H1 (cell line): ENCODE measurements around the gene MIP. TPM values are rescaled to one million over a fixed set of nuclear protein-coding genes. Genes with fewer than 3 reads are reported as not detected.

Experiments used
- CTCF ChIA-PET: fragments of 300-600 bp; sonication (Branson Sonifier 250); formaldehyde crosslinking; loops from one replicate; lab custom pipeline; 2021; ENCODE audit not compliant: partially characterized antibody; lab: Charles Lee
- POLR2A ChIA-PET: fragments of 300-600 bp; sonication (Branson Sonifier 250); formaldehyde crosslinking; loops from one replicate; lab custom pipeline; 2021; ENCODE audit warnings: inconsistent platforms; ENCODE audit not compliant: partially characterized antibody; lab: Charles Lee
- DNase-seq, 2 experiments: peaks; one replicate each; pipeline versions ENCODE4 v3.0.0 to v3.0.0-alpha.2; 2010 to 2022; ENCODE audit warnings: low spot score in 2 of 2, low read depth in 1 of 2, mixed read lengths in 1 of 2
- FAIRE-seq: peaks from 2 replicates; lab custom pipeline; 2011; peaks lifted over from hg19 to GRCh38; lab: Jason Lieb, UNC
- H2AFZ ChIP-seq: 2 replicates; pipeline ENCODE4 v1.8.1; 2012; ENCODE audit warnings: low read length, inconsistent platforms
- H2AK5ac ChIP-seq: 2 replicates; pipeline ENCODE4 v1.6.1; 2013; ENCODE audit warnings: low read depth, low read length
- H2BK120ac ChIP-seq: replicated peaks from 2 replicates; pipeline ENCODE3; 2013; ENCODE audit warnings: low read depth, low read length, inconsistent platforms
- H2BK12ac ChIP-seq: 2 replicates; pipeline ENCODE4 v1.6.1; 2013; ENCODE audit warnings: low read depth, low read length
- H2BK15ac ChIP-seq: 2 replicates; pipeline ENCODE4 v1.6.1; 2013; ENCODE audit warnings: low read length
- H2BK20ac ChIP-seq: 2 replicates; pipeline ENCODE4 v1.6.1; 2013; ENCODE audit warnings: low read length
- H2BK5ac ChIP-seq: 2 replicates; pipeline ENCODE4 v1.6.1; 2013; ENCODE audit warnings: low read depth, low read length
- H3K14ac ChIP-seq: 2 replicates; pipeline ENCODE4 v1.6.1; 2013; ENCODE audit warnings: inconsistent platforms; ENCODE audit not compliant: insufficient read length
- H3K18ac ChIP-seq: 2 replicates; pipeline ENCODE4 v1.6.1; 2013; ENCODE audit warnings: low read length; ENCODE audit errors: extremely low read depth
- H3K23ac ChIP-seq: 2 replicates; pipeline ENCODE4 v1.6.1; 2013; ENCODE audit warnings: inconsistent platforms; ENCODE audit not compliant: insufficient read length
- H3K23me2 ChIP-seq: 2 replicates; pipeline ENCODE4 v1.6.1; 2013; ENCODE audit warnings: low read depth, low read length
- H3K27ac ChIP-seq: 2 replicates; pipeline ENCODE4 v1.6.1; 2011; ENCODE audit warnings: low read depth, low read length, inconsistent platforms
- H3K27me3 ChIP-seq, 4 experiments: replicated peaks in 1 of 4; 1 replicate in 1 of 4; 2 replicates in 3 of 4; pipeline versions ENCODE4 v1.6.1 to v1.8.1; 2011 to 2013; ENCODE audit warnings: low read length in 3 of 4, mild to moderate bottlenecking in 3 of 4, inconsistent platforms in 2 of 4, mixed read lengths in 2 of 4, moderate library complexity in 1 of 4; ENCODE audit not compliant: control insufficient read depth in 3 of 4, insufficient read depth in 3 of 4; ENCODE audit errors: extremely low read depth in 1 of 4
- H3K36me3 ChIP-seq, 4 experiments: 2 replicates each; pipeline versions ENCODE4 v1.6.1 to v1.8.1; 2011 to 2013; ENCODE audit warnings: mild to moderate bottlenecking in 4 of 4, low read length in 3 of 4, moderate library complexity in 2 of 4, control low read depth in 1 of 4, inconsistent platforms in 1 of 4; ENCODE audit not compliant: insufficient read depth in 4 of 4, control insufficient read depth in 2 of 4
- H3K4ac ChIP-seq: replicated peaks from 2 replicates; pipeline ENCODE3; 2013; ENCODE audit warnings: low read length, low read depth, mixed read lengths, inconsistent platforms; ENCODE audit not compliant: insufficient read length
- H3K4me1 ChIP-seq, 4 experiments: replicated peaks in 1 of 4; 1 replicate in 1 of 4; 2 replicates in 3 of 4; pipeline versions ENCODE4 v1.6.1 to v1.8.1; 2011 to 2013; ENCODE audit warnings: low read length in 3 of 4, inconsistent platforms in 2 of 4, mixed read lengths in 1 of 4; ENCODE audit not compliant: insufficient read depth in 4 of 4, control insufficient read depth in 3 of 4
- H3K4me2 ChIP-seq, 2 experiments: 2 replicates each; pipeline versions ENCODE4 v1.6.1 to v1.8.1; 2011 to 2013; ENCODE audit warnings: low read depth in 2 of 2, low read length in 2 of 2, control low read depth in 1 of 2, inconsistent platforms in 1 of 2, mild to moderate bottlenecking in 1 of 2; ENCODE audit not compliant: insufficient read depth in 1 of 2
- H3K4me3 ChIP-seq, 4 experiments: fragments of 200-600, 300-600 bp in 1 of 4; sonication (generic), shearing (Covaris generic), sonication (Bioruptor Twin) in 1 of 4; 2 replicates each; pipeline versions ENCODE4 v1.5.1 to v1.8.1; 2011 to 2016; ENCODE audit warnings: low read length in 4 of 4, low read depth in 3 of 4, control low read depth in 2 of 4, inconsistent platforms in 2 of 4, mild to moderate bottlenecking in 2 of 4, mixed read lengths in 1 of 4, moderate library complexity in 1 of 4; ENCODE audit not compliant: insufficient read depth in 2 of 4; ENCODE audit errors: extremely low read depth in 1 of 4
- H3K56ac ChIP-seq: replicated peaks from 2 replicates; pipeline ENCODE3; 2013; ENCODE audit warnings: low read depth, mild to moderate bottlenecking, mixed read lengths, low read length, inconsistent platforms; ENCODE audit not compliant: insufficient read length
- H3K79me1 ChIP-seq: 2 replicates; pipeline ENCODE4 v1.6.1; 2013; ENCODE audit warnings: low read depth, low read length, control low read depth
- H3K79me2 ChIP-seq, 2 experiments: 2 replicates each; pipeline versions ENCODE4 v1.6.1 to v1.8.1; 2012 to 2013; ENCODE audit warnings: low read length in 2 of 2, mild to moderate bottlenecking in 2 of 2, inconsistent platforms in 1 of 2; ENCODE audit not compliant: insufficient read depth in 2 of 2, control insufficient read depth in 1 of 2
- H3K9ac ChIP-seq, 4 experiments: replicated peaks in 1 of 4; 1 replicate in 1 of 4; 2 replicates in 3 of 4; pipeline versions ENCODE4 v1.6.1 to v1.8.1; 2011 to 2013; ENCODE audit warnings: low read depth in 3 of 4, low read length in 3 of 4, control low read depth in 2 of 4, mild to moderate bottlenecking in 2 of 4, moderate library complexity in 2 of 4, inconsistent platforms in 1 of 4; ENCODE audit errors: extremely low read depth in 1 of 4
- H3K9me3 ChIP-seq, 2 experiments: 2 replicates each; pipeline versions ENCODE4 v1.6.1 to v1.8.1; 2012 to 2013; ENCODE audit warnings: mild to moderate bottlenecking in 2 of 2, moderate library complexity in 2 of 2, control low read depth in 1 of 2, inconsistent platforms in 1 of 2, low read depth in 1 of 2, low read length in 1 of 2, mixed read lengths in 1 of 2; ENCODE audit not compliant: insufficient read depth in 2 of 2
- H4K20me1 ChIP-seq, 2 experiments: replicated peaks in 1 of 2; 2 replicates each; pipeline versions ENCODE3 to v1.8.1; 2011 to 2013; ENCODE audit warnings: inconsistent platforms in 2 of 2, low read length in 2 of 2, mild to moderate bottlenecking in 1 of 2; ENCODE audit not compliant: insufficient read depth in 2 of 2, control insufficient read depth in 1 of 2
- H4K5ac ChIP-seq: 2 replicates; pipeline ENCODE4 v1.6.1; 2013; ENCODE audit warnings: low read length, low read depth, mixed read lengths, inconsistent platforms; ENCODE audit not compliant: insufficient read length
- H4K8ac ChIP-seq: 2 replicates; pipeline ENCODE4 v1.8.0; 2013; ENCODE audit warnings: mild to moderate bottlenecking, moderate library complexity, low read length, inconsistent platforms; ENCODE audit not compliant: insufficient read depth; ENCODE audit errors: extremely low read depth
- H4K91ac ChIP-seq: replicated peaks from 2 replicates; pipeline ENCODE3; 2013; ENCODE audit warnings: low read length, mixed read lengths, inconsistent platforms; ENCODE audit not compliant: insufficient read length
- BACH1 ChIP-seq: IDR thresholded peaks from 2 replicates; pipeline ENCODE4 v1.6.1; 2012; ENCODE audit warnings: low read length, improper control_type of control experiment
- CBX5 ChIP-seq: fragments of 300-800, 300-1000 bp; sonication (generic); IDR thresholded peaks from 2 replicates; pipeline ENCODE4 v1.7.1; 2016; ENCODE audit warnings: antibody characterized with exemption, low read length, low read depth
- CTCF ChIP-seq, 3 experiments: IDR thresholded peaks; 1 replicate in 2 of 3; 2 replicates in 1 of 3; pipeline versions ENCODE4 v1.5.1 to v1.6.1; 2011; ENCODE audit warnings: low read length in 3 of 3, mild to moderate bottlenecking in 3 of 3, inconsistent platforms in 2 of 3, low read depth in 1 of 3, moderate library complexity in 1 of 3; ENCODE audit not compliant: insufficient read depth in 1 of 3; ENCODE audit errors: control extremely low read depth in 1 of 3
- E2F6 ChIP-seq: IDR thresholded peaks from 2 replicates; pipeline ENCODE4 v1.6.1; 2012; ENCODE audit warnings: inconsistent platforms
- GABPA ChIP-seq: IDR thresholded peaks from 2 replicates; pipeline ENCODE4 v1.6.1; 2011; ENCODE audit warnings: mild to moderate bottlenecking, low read length, moderate library complexity, borderline replicate concordance; ENCODE audit not compliant: insufficient read depth
- MAX ChIP-seq: IDR thresholded peaks from 2 replicates; pipeline ENCODE4 v1.6.1; 2012; ENCODE audit warnings: inconsistent platforms
- PHF8 ChIP-seq: fragments of 200-600 bp; sonication (generic); conservative IDR thresholded peaks from 2 replicates; pipeline ENCODE4 v1.7.1; 2012; ENCODE audit warnings: low read depth, mild to moderate bottlenecking, inconsistent platforms, low read length, moderate library complexity
- TAF7 ChIP-seq: optimal IDR thresholded peaks from 2 replicates; pipeline ENCODE3; 2011; ENCODE audit warnings: low read depth, mild to moderate bottlenecking, inconsistent platforms, low read length, moderate library complexity, borderline replicate concordance
- TCF12 ChIP-seq: IDR thresholded peaks from 2 replicates; pipeline ENCODE4 v1.6.1; 2011; ENCODE audit warnings: low read depth, mild to moderate bottlenecking, low read length
- WGBS, 2 experiments: shearing (Covaris generic) in 1 of 2; methylation state at CpG; one replicate each; pipeline versions ENCODE4 v1.1.6 to v1.1.7; 2013 to 2015; ENCODE audit warnings: low lambda C conversion rate in 2 of 2, mixed read lengths in 2 of 2, inconsistent platforms in 1 of 2, low coverage in 1 of 2, missing lambda C conversion rate in 1 of 2; ENCODE audit not compliant: insufficient replicate concordance in 2 of 2, insufficient coverage in 1 of 2, insufficient read length in 1 of 2; ENCODE audit errors: extremely low coverage in 1 of 2, missing lambda C conversion rate in 1 of 2; 5-methylcytosine and 5-hydroxymethylcytosine counted together
- polyA plus RNA-seq, 7 experiments: library from polyadenylated mRNA; depleted of rRNA in 3 of 7; stranded (reverse) in 5 of 7; unstranded in 2 of 7; fragments of >200 nt in 5 of 7; fragments of 200-250 nt in 2 of 7; gene quantifications; 1 replicate in 5 of 7; 2 replicates in 1 of 7; 4 replicates in 1 of 7; pipeline versions ENCODE4 v1.2.1 to v1.2.3, GENCODE V29; 2011 to 2013; ENCODE audit warnings: missing spikeins in 2 of 7, mixed read lengths in 2 of 7
- total RNA-seq: library from RNA; stranded (reverse); fragmentation: NEBNext Ultra II Directional; extraction: Animal tissue kit (Norgen Biotek cat#: 25700); gene quantifications from 2 replicates; pipeline ENCODE4 v1.2.1, GENCODE V29; 2021

MIP gene
- total and polyA plus RNA-seq, 2 of the 8 experiments (the other 6 are each of a cell fraction or from before 2014, with no cell fraction given): 0.05 TPM; not detected in 1

GRCh38 chr12:56479625-56480024 lies 25.2 kb upstream of the MIP start:
- Histone ChIP-seq H3K23ac (no peak overlapping the region), H2AFZ (no peak overlapping the region), H3K4me1 (peaks cover 0 to 3% (median 0%) of the 10 kb centered on the region in 4 experiments; a peak in 1 of 7 replicates), H4K20me1 (peaks cover 2% of the 10 kb centered on the region in 2 experiments), H2BK120ac (no peak overlapping the region), H3K27me3 (no peaks in the 10 kb centered on the region), H2BK20ac (no peak overlapping the region), H3K27ac (no peak overlapping the region), H3K79me1 (peaks cover 6% of the 10 kb centered on the region), H2BK15ac (no peak overlapping the region), H3K4me3 (no peak overlapping the region), H3K36me3 (no peaks in the 10 kb centered on the region; a peak in 3 of 8 replicates), H2AK5ac (no peak overlapping the region), H3K18ac (no peak overlapping the region), H3K9ac (no peak overlapping the region), H2BK12ac (no peak overlapping the region), H3K23me2 (no peaks in the 10 kb centered on the region), H4K5ac (no peak overlapping the region), H4K8ac (no peak overlapping the region), H3K4ac (no peak overlapping the region), H3K14ac (no peak overlapping the region), H3K79me2 (no peaks in the 10 kb centered on the region), H2BK5ac (no peak overlapping the region), H4K91ac (no peak overlapping the region), H3K56ac (no peak overlapping the region), H3K9me3 (no peaks in the 10 kb centered on the region), H3K4me2 (no peak overlapping the region)
- POLR2A ChIA-PET: interaction anchor here (1.5 to 5.7 kb wide), 2 partner anchors 9 to 10 kb away, joined by 5 to 53 read pairs; partner anchors contain the start of genes GLS2 and SPRYD4
- DNase-seq: no peak
- 88% methylated on average over 7 of the region's 7 CpGs; no CpG with 5 or more reads in 1 of the 2 experiments for WGBS, 2 experiments
- TF ChIP-seq GABPA (no peak), PHF8 (no peak), E2F6 (no peak), MAX (no peak), TAF7 (no peak), BACH1 (no peak), TCF12 (no peak), CTCF (IDR thresholded peaks at IDR 0.05; ENCODE audit: control extremely low read depth in 1 of 3, insufficient read depth in 1 of 3, low read depth in 1 of 3, low read length in 3 of 3) (no peak), CBX5 (no peak)
- CTCF ChIA-PET: interaction anchor here (0.8 to 2.8 kb wide), 3 partner anchors 10 to 22 kb away, joined by 3 to 10 read pairs (median 4); no protein-coding TSS in a partner anchor
- FAIRE-seq: no peak
